Measurements from ENCODE around the gene CHTOP. TPM values are rescaled to one million over a fixed set of nuclear protein-coding genes. Genes with fewer than 3 reads are reported as not detected.

CHTOP gene
- total RNA-seq, 1 donor from 2014 or later = 43.9 TPM

GRCh38 chr1:153612111-153612754, 21.6 kb upstream of the CHTOP start:
- no peak for DNase-seq (ENCODE audit: extremely low read depth, low read depth, low spot score)

GRCh38 chr1:153612755-153613331, 21.0 kb upstream of the CHTOP start, which contains the start of gene S100A16:
Gene S100A16, minus strand, starts transcription at chr1:153613137. Its CDS starts 4,986 bp downstream, at chr1:153608151.
- no peak for DNase-seq (ENCODE audit: extremely low read depth, low read depth, low spot score)

DNA sequence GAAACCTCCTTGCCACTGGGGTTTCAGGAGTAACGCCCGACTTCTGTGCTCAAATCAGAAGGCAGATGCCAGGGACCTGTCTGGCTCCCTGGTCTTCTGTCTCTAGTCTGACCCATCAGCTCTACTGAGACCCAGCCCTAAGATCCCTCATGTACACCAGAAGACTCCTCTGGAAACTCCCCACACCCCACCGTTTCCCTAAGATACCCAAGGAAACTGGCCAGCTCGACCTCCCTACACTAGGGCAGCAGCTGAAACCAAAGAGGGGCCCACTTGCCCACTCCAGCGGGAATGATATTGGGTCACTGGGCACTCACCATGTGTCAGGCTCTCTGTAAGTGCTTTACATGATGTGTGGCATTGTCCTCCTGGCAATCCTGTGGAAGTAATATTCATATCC, 20.5 kb upstream of the CHTOP start:
- no peak for DNase-seq (ENCODE audit: extremely low read depth, low read depth, low spot score)

GRCh38 chr1:153614189-153614900, 19.5 kb upstream of the CHTOP start:
- no peak for DNase-seq (ENCODE audit: extremely low read depth, low read depth, low spot score)

GRCh38 chr1:153614906-153615305, 19.0 kb upstream of the CHTOP start:
- no peak for DNase-seq (ENCODE audit: extremely low read depth, low read depth, low spot score)

GRCh38 chr1:153615406-153615805, 18.5 kb upstream of the CHTOP start:
- no peak for DNase-seq (ENCODE audit: extremely low read depth, low read depth, low spot score)

DNA sequence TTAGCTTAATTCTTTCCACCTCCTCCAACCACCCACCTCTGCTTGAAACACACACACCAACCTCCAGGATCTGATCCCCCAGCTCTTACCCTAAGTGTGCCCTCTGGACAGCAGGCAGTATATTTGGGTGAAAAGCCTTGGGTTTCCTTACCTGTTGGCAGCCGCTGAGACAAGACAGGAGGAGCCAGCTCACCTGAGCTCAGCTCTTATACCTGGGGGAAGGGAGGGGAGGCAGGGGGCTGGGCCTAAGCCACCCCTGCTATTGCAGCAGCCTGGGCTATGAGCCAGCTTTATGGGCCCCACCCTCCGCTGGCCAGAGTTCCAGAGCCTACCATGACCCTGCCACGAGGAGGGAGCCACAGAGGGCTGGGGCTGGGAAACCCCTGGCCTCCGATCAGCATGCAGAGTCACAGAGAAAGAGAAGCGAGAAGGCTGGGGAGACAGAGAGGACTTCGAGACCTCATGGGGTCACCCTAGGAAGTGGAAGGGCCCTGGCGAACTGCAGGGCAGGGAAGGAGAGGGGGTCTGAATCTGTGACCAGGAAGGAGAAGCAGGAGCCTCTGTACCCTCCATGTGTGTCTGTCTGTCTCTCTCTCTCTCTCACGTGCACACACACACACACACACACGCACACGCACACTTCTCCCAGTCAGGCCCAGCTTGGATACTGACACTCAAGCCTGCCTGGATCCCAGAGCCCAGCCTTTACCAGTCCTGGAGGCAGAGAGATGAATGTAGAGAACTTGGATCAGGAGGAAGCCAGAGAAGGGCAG, 17.5 kb upstream of the CHTOP start, which contains the start of gene S100A14:
Gene S100A14 (minus strand): TSS at position 182 of the 773 bp plus-strand sequence. CDS start 467 bp downstream, outside the sequence.
- no peak for DNase-seq (ENCODE audit: extremely low read depth, low read depth, low spot score)

DNA sequence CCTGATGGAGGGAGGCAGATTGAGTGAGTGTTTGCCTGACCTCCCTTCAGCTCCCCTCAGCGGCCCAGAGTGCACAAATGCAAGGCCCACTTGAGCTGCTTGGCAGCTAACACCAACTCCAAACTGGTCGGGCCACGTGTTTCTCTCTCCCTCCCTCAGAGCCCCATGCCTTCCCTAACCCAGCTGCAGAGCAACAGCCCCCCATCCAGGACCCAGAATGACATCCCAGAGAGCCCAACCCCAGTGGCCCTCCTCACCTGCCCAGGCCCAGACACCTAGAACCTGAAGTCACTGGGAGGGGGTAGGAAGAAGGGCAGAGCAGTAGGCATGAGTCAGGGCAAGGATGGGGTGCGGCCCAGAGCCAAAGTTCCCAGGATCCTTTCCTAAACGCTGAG, 17.0 kb upstream of the CHTOP start:
- DNase-seq (ENCODE audit: extremely low read depth, low read depth, low spot score) = no peak

DNA sequence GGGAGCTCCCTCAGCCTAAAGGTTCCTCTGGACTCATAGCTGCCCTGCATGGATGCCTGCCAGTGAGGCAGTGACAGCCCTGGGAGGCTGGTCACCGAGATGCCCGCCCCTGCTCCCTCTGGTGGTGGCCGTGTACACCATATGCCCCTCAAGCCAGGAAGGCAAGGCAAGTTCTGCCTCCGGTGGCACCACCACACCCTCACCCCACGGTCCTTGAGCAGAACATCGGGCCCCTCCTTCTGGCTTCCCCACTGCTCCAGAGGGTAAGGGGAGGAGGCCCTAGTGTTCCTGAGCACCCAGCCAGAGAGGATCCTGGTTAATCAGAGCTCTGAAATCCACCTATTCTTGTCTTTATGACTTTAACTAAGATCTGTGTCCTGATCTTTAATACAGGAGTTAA, 16.2 kb upstream of the CHTOP start:
- no peak for DNase-seq (ENCODE audit: extremely low read depth, low read depth, low spot score)

DNA sequence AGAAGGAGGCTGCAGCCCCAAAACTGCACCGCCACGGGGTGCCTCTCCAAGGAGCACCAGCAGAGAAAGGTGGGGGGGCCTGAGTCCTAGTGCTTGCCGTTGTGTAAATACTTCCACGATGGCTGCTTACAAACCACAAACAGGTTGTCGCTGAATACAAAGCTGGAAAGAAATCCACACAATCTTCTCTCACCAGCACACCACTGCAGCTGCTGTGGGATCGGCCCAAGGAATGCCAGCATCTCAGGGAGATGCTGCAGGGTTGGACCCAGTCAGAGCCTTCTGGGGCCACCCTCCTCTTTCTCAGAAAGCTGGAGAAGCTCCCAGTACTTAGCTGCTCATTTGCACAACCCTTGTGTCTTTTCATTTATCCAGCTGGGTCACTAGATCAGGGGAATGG, 14.7 kb upstream of the CHTOP start:
- DNase-seq (ENCODE audit: extremely low read depth, low read depth, low spot score) = no peak

DNA sequence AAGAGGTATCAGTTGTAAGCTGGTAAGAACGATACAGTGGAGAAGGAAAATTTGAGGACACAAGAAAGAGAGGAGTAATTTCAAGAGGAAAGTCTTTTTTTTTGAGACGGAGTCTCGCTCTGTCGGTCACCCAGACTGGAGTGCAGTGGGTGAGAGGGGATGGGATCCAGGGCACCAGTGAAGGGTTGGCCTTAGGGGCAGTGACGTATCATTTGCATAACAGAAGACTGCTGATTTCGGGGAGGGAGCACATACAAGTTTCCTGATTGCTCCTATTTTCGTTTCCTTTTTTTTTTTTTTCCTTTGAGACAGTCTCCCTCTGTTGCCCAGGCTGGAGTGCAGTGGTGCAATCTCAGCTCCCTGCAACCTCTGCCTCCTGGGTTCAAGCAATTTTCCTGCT, 10.8 kb upstream of the CHTOP start:
- DNase-seq (ENCODE audit: extremely low read depth, low read depth, low spot score) = no peak

DNA sequence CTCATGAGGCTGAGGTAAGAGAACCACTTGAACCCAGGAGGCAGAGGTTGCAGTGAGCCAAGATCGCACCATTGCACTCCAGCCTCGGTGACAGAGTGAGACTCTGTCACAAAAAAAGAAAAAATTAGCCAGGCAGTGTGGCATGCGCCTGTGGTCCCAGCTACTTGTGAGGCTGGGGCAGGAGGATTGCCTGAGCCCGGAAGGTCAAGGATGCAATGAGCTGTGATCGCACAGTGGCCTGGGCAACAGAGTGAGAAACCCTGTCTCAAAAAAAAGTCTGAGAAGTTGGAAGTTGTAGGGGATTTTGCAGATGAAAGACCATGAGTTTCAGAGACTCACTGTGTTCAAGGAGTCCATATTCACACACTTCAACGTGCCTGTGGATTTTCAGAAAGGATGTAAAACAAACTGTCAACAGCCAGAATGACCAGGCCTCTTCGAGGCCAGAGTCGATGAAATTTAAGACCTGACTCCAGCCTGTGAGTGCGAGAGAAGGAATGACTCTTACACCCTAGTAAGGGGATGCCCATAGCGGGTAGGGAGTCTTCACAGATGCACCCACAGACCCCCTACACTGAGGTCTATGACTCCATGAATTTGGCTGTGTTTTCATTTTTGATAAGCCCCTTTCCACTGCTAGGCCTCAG, 8.8 kb upstream of the CHTOP start:
- no peak for DNase-seq (ENCODE audit: extremely low read depth, low read depth, low spot score)

DNA sequence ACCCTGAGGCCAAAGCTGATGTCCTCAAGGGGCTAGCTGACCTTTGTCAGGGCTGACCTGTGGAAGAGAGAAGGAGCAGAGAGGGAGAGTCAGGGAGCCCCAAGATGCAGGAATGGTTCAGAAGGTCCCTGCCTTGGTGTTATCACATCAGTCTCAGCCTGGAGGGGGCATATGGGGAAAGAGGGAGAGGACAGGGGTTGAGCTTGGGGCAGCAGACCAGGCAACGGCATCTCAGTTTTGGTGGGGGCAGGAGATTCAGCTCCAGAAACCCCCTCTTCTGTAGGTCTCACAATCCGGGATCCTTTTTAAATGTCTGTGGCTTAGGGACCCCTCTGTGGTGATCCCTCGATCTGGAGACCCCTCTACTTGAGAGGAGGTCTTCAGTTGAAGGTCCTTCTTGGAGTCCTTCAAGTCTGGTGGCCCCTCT, 7.4 kb upstream of the CHTOP start:
- no peak for DNase-seq (ENCODE audit: extremely low read depth, low read depth, low spot score)

DNA sequence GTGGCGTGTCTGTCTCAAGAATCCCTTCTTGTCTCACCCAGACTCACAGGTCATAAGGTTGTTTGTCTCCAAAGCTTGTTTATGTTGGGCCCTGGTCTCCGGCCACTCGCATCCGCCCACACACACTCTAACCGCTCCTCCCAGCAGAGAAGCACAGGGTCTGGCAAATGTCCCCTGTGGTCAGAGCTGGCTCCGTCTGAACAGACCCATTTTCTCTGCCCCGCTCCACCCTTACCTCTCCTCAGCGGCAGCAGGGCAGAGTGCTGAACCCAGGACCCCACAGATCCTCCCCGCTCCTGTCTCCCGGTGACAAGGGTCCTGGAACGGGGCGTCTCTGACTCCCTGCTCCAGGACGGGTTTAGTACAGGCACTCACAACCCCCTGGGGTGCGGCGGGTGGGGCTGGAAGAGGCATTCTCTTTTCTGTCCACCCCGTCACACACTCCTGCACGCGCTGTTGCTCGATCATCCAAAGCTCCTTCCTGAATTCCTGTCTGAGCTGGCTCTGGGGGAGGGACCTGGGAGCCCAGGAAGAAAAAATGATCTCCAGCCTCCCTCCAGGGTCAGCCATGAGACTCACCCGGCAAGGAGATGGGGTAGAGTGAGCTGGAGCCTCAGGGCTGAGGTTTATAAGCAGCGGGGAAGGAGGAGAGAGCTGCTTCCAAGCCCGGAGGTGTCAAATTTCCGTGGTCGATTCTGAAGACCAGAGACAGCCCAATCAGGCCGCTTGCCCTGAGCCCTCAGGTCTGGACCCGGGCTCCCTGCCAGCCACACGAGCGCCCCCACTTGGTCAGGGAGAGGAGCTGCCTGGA, 6.8 kb upstream of the CHTOP start, which contains the start of gene S100A13:
Gene S100A13 (minus strand): TSS at position 602 of the 811 bp plus-strand sequence. CDS start 1,033 bp downstream, outside the sequence.
- peak; percentile 67 for DNase-seq (ENCODE audit: extremely low read depth, low read depth, low spot score)

GRCh38 chr1:153627715-153628626, 5.9 kb upstream of the CHTOP start, which contains the start of gene S100A1:
Gene S100A1, plus strand, starts transcription at chr1:153628434. Its CDS starts 2,088 bp downstream, at chr1:153630522.
- no peak for DNase-seq (ENCODE audit: extremely low read depth, low read depth, low spot score)

- no peak for DNase-seq (ENCODE audit: extremely low read depth, low read depth, low spot score)
These were observed 5.1 kb upstream of the CHTOP start for GRCh38 chr1:153628638-153629342.

DNA sequence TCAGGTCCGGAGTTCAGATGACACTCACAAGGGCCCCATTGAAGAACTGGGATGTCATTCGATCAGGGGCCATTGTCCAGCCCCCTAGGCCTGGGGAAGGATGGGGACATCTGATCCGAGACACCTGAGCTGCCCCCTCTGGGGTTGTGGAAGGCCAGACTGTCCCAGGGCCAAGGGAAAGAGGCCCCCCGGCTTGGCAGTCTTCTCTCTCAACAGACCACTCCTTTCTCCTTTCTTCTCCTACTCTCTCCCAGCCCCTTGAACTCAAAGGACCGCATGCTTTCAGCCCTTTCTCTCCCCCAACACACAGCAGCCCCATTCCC, 4.6 kb upstream of the CHTOP start:
- DNase-seq (ENCODE audit: extremely low read depth, low read depth, low spot score) = no peak

GRCh38 chr1:153629971-153630370, 3.9 kb upstream of the CHTOP start:
- no peak for DNase-seq (ENCODE audit: extremely low read depth, low read depth, low spot score)

All from glomerular endothelial cell (primary cell).